GM19463 (cell line): Measurements from ENCODE around the gene IZUMO4.
A peak's percentile ranks its signal among the peaks of the same experiment; 100 is the strongest.

Experiments used
- ATAC-seq: cut with Tn5 transposase; IDR thresholded peaks from one replicate; pipeline ENCODE4 v1.9.1; 2021; ENCODE audit warnings: mild to moderate bottlenecking, moderate library complexity; ENCODE audit not compliant: unreplicated experiment

Gene IZUMO4

DNA sequence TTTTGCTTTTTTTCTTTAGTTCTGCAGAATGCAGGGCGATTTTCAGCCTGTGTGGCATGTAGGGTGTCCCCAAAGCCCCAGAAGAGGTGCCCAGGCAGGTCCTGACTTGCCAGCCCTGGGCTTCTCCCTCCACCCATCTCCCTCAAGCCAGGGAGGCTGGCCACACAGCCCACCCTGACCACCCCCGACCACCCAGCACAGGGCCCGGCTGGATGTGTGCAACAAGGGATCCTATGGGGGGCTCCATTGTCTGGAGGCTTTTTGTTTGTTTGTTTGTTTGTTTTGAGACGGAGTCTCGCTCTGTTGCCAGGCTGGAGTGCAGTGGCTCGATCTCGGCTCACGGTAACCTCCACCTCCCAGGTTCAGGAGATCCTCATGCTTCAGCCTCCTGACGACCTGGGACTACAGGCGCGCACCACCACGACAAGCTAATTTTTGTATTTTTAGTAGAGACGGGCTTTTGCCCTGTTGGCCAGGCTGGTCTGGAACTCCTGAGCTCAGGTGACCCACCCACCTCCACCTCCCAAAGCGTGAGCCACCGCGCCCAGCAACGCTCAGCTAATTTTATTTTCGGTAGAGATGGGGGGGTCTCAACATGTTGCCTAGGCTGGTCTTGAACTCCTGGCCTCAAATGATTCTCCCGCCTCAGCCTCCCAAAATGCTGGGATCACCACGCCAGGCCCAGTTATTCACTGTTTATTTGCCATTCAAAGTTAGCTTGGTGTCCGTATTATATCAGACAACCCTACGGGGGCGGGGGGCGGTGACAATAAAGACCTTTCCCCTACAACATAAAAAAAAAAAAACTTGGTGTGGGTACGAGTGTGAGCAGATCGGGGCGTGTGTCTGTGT, 37.9 kb upstream of the IZUMO4 start:
- ATAC-seq = no peak

DNA sequence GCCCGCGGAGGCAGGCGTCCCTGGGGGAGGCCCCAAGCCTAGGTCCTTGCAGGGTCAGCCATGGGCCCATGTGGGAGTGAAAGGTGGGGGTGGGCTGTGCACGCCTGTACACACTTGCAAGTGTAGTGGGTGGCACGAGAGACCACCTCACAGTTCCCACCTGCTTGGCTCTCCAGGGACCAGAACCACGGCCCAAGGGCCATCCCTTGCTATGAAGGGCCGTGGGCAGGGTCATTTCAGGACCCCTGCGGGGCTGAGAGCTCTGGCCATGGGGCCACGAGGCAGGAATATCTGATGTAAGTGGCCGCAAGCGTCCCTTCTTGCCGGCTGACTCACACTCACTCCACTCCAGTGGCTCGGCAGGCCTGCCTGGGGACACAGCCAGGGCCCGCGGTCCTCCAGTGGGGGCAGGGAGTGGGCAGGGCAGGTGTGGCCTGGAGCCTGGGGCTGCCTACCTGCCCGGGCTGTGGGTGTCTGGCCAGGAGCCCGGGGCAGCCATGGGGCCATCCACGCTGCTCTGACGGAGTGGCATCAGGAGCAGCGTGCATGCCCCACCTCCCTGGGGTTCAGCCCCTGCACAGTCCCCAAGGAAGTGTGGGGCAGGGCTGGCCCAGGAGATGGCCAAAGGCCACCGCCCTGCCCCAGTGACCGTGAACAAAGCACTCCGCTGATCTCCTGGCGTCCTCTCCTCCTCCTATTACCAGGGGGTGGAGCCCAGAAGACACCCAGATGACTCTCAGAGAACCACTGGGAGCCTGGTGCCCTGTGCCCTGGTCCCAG, 37.1 kb upstream of the IZUMO4 start:
- ATAC-seq = no peak

DNA sequence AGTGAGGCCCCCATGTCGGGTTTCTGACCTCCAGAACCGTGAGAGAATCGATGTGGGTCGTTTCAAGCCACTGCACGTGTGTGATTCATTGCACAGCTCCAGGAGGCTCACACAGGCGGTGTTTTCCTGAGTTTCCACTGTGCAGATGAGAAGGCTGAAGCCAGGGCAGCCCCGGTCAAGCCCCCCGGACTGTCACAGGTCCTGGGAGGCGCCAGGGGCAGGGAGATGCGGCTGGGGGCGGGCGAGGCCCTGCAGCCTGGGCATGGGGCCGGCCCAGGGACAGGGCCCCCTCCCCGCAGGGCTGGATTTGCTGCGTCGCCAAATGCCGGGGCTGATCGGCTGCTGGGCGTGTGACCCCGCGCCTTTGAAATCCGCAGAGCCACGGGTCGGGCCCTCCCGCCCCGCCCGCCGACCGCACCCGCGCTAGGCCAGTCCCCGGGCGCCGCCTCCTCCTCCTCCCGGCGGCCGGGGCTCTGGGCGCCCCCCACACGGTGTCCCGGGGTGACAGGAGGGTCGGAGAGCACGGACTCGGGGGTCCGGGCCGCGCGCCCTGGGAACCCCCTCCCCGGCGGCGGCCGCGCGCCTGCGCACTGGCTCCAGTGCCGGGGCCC, 35.7 kb upstream of the IZUMO4 start:
- ATAC-seq = peak; percentile 29

DNA sequence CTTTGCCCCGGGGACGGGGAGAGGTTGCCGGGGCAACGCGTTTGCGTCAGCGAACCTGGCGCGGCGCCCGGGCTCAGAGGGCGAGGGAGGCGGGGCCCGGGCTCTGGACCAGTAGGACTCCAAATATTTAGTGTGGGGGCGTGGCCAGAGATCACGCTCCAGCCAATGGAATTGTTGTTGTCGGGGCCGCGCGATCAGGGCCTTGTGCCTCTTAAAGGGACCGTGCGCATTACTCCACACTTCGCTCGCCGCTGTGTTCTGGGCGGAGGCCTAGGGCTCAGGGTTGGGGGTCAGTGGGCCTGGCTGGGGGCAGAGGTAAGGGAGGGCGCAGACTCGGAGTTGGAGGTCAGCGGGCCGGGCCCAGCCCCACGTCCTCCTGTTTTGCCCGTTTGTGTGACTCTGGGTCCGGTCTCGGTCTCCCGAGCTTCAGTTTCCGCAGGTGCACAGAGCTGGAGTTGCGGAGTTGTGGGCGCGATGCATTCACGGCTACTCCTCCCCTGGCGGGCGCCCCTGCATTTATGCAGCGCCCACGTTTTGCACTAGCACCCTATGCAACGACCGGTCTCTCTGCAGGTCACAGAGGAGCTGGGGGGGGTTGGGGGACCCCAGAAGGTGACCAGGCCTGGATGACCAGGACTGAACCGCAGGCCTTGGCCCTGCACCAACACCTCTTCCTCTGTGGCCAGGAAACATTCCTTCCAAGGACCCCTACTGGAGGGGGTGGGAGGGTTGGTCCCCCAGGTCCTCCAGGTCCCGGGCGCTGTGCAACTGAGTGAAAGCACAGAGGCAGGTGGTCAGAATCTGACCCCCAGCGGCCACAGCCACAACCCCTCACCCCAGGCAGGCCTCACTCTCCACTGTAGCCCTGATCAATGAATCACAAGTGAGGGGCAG, 35.0 kb upstream of the IZUMO4 start:
- peak; percentile 79 for ATAC-seq

DNA sequence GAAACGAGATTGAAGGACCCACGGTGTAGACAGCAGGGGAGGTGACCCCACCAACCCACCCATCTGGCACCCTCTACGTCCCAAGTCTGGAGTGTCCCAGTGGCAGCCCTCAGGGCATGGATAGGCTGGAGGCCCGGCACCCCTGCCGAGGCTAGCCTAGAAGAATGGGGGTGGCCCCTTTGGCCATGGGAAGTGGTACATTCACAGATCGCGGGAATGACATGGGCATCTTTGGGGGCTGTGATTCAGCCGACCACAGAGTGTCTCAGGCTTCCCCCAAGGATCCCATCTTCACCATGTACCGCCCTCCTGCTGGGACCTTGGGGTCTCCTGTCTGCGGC, 34.4 kb upstream of the IZUMO4 start:
- no peak for ATAC-seq

DNA sequence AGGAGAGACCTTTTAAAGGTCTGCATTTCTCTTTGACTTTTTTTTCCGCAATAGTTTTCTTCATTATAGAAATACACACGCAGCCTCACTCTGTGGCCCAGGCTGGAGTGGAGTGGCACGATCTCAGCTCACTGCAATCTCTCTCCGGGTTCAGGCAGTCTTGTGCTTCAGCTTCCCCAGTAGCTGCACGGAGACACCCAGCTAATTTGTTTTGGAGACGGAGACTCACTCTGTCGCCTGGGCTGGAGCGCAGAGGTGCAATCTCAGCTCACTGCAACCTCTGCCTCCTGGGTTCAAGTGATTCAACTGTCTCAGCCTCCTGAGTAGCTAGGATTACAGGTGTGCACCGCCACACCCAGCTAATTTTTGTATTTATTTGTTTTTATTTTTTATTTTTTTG, 33.9 kb upstream of the IZUMO4 start:
- ATAC-seq = no peak

DNA sequence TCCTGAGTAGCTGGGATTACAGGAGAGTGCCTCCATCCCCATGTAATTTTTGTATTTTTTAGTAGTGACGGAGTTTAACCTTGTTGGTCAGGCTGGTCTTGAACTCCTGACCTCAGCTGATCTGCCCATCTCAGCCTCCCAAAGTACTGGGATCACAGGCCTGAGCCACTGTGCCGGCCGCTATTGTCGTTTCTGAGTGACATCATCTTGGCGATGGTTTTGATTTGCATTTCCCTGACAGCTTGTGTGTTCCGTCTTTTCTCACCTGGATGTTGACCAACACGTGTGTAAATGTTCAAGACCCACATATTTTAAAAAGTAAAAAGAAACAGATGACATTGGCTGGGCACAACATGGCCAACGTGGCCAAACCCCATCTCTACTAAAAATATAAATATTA, 32.9 kb upstream of the IZUMO4 start:
- ATAC-seq = no peak

DNA sequence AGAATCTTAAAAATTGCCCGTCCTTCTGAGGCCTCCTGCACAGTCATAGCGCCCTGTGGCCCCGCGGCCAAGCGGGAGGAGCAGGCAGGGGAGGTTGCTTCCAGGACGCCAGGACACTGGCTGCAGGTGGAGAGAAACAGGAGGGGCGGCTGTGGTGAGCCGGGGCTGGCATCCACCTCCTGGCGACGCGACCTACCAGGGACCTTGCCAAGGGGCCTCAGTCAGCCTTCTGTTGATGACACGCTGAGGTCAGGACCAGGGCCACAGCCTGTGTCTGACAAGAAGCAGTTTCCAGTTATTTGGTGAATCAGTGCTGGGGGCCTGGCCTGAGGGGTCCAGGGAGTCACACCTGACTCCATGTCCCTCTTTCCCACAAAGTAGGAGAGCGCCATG, 32.3 kb upstream of the IZUMO4 start:
- ATAC-seq = no peak

DNA sequence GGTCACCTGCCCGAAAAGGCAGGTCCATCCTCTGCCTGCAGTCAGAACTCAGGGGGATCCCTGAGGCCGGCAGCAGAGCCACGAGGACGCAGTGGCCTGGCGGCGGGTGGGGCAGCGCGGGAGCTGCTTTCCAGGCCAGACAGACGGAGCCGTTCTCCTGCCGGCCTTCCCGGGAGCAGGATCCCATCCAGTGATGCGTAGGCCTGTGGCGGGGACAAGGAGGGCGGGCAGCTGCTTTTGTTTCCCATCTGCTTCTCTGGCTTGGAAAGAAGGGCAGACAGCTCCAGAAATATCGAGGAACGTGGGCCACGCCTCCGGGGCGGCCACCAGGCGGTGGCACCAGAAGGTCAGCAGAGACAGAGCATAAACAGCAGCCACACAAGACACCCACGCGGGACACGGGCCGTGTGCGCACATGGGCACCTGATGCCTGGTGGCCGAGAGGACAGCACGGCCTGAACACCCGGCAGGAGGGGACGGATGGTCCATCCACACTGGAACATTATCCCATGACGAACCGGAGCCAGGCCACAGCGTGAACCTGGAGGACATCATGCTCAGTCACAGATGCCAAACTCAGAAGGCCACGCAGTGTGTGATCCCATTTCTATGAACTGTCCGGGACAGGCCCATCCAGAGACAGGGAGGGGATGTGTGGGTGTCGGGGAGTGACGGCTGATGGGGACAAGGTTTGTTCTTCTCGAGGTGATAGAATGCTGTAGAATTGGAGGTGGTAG, 31.8 kb upstream of the IZUMO4 start:
- ATAC-seq = no peak

DNA sequence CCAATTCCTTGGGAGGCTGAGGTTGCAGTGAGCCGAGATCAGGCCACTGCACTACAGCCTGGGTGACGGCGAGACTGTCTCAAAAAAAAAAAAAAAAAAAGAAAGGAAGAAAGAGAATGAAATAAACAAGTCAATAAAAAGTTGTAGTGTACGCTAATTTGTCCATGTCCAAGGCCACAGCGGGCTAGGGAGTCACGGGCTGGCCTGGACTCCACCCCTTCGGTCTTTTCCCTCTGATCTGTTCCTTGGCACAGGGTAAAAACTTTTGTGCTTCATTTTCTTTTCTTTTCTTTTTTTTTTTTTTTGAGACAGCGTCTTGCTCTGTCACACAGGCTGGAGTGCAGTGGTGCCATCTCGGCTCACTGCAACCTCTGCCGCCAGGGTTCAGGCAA, 26.3 kb upstream of the IZUMO4 start:
- no peak for ATAC-seq

DNA sequence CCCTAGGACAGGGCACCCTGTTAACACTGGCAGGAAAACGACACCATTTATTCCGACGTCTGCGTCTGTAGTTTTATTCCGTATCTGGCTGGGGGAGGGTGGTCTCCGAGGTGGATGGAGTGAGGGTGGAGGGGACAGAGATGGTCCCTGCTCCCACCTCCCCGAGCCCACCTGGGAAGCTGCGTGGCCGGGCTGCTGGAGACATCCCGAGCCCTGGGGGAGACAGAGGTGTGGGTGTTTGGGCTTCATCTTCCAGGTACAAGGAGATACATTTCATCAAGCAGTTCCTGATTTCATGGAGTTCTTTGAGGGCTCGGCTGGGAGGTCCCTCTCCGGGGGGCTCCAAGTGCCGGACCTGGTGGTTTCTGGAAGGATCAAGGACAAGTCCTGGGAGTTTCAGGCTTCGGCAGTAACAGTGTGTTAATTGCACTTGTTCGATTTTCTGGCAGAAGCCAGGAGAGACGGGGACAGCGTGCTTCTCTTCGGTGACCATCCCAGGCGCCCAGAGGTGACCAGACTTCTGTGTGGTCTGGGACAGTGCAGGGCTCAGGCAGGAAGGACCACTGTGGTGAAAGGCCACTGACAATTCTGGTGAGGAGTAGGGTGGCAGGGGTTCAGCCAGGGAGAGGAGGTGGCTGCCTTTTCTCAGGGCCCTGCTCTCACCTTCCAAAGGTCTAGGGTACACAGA, 25.6 kb upstream of the IZUMO4 start:
- ATAC-seq = no peak

DNA sequence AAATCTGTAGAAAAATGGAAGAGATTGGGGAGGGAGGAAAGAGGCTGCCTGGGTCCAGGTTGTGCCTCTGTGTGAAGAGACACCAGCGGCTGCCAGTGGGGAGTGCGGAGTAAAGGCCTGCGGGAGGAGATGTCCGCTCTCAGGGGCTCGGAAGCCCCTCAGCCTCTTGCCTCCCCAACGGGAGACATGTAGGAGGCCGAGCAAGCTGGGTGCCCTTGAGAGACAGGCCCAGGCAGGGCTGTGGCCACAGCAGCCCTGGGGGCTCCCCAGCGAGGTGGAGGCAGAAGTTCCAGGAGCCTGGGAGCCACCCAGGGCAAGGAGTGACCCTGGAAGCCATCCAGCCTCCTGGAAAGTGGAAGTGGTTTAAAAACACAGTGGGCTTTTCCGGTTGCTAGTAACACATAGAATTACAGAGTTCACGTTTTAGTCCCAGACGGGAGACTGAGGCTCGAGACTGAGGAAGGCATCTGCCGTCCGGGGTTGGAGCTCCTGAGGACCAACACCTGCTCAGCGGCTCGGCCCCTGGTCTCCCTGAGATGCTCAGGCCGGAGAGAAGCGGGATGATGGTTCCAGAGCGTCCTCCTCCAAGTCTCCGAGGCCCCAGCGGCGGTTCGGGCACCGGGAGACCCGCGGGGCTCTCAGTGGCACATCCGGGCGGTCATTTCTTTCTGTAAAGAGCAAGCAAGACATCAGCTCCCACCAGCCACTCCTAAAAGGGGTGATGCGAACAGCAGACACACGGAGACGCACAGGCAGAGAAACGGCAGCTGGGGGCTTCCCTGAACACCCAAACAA, 23.8 kb upstream of the IZUMO4 start:
- no peak for ATAC-seq

DNA sequence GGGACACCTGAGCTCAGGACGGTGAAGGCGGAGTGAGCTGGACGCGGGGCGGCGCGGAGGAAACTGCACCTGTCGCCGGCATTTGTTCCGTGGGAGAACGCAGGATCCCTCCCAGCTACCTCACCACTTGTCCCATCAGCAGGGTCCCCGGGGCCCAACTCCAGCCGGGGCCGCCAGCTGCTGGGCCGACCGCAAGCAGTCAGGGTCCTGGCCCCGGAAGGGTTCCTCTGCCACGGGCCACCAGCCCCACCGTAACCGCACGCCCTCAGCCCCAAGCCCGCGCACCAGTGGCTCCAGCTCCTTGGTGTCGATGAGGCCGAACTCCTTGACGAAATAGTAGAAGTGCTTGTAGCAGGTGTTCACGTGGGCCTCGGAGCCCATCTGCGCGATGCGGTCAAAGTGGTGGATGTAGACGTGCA, 20.2 kb upstream of the IZUMO4 start:
- no peak for ATAC-seq

DNA sequence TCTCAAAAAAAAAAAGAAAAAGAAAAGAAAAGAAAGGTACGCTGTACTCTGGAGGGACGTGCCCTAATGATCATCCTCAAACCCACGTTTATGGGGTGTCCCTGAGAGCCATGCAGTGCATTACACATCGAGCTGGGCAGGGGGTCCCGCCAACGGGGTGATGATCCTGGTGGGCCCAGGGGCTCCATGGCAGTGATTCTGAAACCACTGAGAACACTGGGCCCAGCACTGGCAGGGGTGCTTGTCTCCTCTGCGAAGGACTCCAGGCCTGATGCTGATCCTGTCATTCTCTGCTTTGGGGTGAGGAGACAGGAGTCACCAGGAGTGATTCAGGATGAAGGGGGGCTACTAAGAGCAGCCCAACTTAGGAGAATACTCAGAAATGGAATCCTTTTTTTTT, 19.3 kb upstream of the IZUMO4 start:
- ATAC-seq = no peak

DNA sequence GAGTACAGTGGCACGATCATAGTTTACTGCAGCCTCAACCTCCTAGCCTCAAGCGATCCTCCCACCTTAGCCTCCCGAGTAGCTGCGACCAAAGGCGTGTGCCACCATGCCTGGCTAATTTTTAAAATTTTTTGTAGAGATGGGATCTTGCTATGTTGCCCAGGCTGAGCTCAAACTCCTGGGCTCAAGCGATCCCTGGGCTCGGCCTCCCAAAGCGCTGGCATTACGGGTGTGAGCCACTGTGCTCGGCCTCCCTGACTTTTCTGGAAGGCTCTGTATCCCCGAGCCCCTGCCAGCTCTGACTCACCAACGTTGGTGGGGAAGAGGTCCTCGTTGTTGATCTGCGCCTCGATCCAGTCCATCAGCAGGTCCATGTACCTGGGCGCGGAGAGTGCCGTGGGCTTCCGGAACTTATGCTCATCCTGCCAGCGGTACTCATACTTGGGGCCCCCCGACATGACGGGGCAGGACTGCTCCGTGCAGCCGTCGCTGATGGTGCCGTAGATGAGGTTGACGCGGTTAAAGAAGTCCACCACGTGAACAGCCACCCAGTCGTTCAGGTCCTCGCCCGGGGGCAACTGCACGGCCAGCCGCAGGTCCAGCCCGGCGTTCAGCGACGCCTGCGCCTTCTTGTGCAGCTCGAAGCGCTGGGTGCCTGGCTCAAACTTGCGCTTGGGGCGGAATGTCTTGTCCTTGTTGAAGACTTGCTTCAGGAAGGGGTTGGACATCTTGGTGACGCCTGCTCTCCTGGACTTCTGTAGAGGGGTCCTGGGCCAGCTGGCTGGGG, 18.7 kb upstream of the IZUMO4 start:
- ATAC-seq = no peak

DNA sequence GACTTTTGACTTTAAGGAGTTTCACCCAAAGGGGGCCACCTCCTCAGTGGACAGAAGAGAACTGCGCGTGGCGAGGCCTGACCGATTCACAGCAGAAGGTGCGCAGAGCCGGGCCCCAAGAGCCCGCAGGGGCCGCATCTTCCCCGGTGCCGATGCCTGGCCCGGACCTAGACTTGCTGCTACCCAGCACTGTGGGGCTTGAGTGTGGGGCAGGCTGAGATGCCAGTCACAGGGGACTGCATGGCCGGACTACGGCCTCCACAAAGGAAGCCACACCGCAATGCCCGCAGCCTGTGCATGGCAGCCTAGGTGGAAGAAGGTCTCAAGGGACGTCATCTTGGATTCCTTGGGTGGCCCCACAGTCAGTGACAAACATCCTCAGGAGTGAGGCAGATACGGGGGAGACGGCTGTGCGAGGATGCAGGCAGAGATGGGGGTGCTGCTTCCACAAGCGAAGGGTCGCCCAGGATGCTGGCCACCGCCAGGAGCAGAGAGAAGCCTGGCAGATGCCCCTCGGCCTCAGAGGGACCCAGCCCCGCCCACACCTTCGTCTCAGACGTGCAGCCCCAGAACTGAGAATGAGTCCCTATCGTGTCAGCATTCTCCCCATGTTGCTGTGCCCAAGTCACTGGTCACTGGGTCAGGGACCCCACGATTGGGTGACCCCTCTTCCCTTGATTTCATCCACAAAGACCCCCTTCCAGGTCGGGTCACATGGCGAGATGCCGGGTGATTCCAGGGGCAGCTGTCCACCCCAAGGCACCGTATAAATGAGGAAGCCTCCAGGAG, 17.4 kb upstream of the IZUMO4 start:
- no peak for ATAC-seq

DNA sequence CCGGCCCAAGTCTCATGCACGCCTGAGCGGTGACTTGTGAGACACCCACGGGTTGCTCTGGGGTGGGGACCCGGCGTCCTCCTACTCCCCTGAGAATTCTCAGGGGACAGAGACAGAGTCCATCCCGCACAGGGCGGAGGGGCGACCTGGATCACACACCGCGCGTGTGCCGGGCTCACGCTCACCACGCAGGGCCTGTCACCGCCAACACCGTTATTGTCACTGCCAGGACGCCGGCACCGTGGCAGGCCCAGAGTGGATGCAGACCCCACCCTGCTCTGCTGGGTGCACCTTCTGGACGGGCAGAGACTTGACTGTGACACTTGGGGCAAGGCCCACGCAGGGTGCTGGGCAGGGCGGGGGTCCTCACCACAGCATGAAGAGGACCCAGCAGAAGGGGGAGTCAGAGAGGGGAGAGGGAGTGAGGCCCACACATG, 16.8 kb upstream of the IZUMO4 start:
- no peak for ATAC-seq
